ENCODE data around the gene ZNF532.

The ZNF532 gene

DNA sequence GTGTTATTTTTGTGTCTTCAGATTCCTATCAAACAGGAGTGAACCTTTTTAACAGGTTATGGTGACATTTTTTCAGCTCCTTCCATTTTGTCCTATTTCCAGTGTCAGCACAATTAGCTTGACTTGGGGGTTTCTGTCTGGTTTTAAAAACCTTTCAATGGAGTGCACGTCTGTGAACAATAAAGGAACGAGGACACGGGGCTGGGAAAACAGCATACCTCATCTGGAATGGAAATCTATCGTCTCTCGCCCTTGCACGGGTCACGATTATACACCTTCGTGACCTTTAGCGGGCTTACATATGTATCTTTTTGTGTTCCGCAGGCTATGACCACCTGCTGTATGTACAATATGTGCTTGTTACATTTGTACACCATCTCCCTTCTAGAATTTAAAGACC lies 2.3 kb upstream of the ZNF532 start:
- Histone ChIP-seq H3K27ac (ENCODE audit: low read length) (no peak overlapping the region), H3K79me2 (ENCODE audit: insufficient read depth, low read length) (no peaks in the 10 kb centered on the region), H3K4me3 (ENCODE audit: low read depth in 1 of 2, low read length in 2 of 2) (no peak overlapping the region), H3K27me3 (ENCODE audit: insufficient read depth, low read length, poor library complexity) (peaks cover 3% of the 10 kb centered on the region), H3K4me2 (ENCODE audit: insufficient read depth, low read length) (no peak overlapping the region), H3K9me3 (ENCODE audit: insufficient read depth, low read length, severe bottlenecking) (no peaks in the 10 kb centered on the region), H3K9ac (ENCODE audit: low read depth, low read length) (no peak overlapping the region), H2AFZ (ENCODE audit: low read depth, low read length) (no peak overlapping the region), H3K36me3 (ENCODE audit: insufficient read depth, low read length) (no peaks in the 10 kb centered on the region), H4K20me1 (ENCODE audit: insufficient read depth, low read length) (no peaks in the 10 kb centered on the region), H3K4me1 (ENCODE audit: insufficient read depth, low read length) (no peaks in the 10 kb centered on the region)
- ATAC-seq (ENCODE audit: insufficient read depth, low read depth): no peak
- no peak for DNase-seq
- TF ChIP-seq CTCF (IDR thresholded peaks at IDR 0.05; ENCODE audit: borderline replicate concordance, extremely low read depth, low read length, poor library complexity, severe bottlenecking): no peak
- no peak for TF ChIP-seq EZH2 (IDR thresholded peaks at IDR 0.05; ENCODE audit: borderline replicate concordance, low read depth, low read length, severe bottlenecking)

DNA sequence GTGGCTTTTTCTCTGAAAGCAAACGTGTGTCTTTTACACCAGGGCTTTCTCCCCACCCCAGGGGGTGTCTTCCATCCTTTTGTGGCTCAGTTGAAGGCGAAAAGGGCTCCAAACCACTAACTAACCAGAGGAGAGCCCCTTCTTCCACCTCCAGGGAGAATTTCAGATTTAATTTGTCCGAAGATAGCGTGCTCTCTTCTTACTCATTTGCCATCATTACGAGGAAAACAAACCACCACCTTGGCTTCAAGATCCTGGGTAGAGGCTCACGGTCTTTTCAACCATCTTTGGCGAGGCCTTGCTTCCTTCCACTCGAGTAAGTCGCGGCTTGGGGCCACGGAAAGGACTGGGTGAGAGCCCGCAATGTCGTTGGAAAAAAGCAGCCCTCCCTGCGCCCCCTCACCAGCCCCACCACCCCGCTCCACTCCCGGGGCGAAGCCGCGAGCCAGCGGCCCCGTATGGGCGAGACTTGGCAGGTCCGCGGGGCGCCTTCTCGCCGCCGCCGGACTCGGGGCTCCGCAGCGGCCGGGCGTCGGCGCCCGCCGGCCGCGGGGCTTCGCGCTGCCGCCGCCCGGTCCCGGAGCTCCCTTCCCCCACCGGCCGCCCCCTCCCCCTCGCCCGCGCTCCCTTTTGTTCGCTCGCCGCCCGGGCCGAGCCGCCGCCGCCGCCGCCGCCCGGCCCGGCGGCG lies 1.7 kb upstream of the ZNF532 start:
- Histone ChIP-seq H3K27me3 (ENCODE audit: insufficient read depth, low read length, poor library complexity) (peaks cover 5% of the 10 kb centered on the region), H3K79me2 (ENCODE audit: insufficient read depth, low read length) (no peaks in the 10 kb centered on the region), H3K36me3 (ENCODE audit: insufficient read depth, low read length) (no peaks in the 10 kb centered on the region), H2AFZ (ENCODE audit: low read depth, low read length) (no peak overlapping the region), H3K4me2 (ENCODE audit: insufficient read depth, low read length) (no peak overlapping the region), H3K4me3 (ENCODE audit: low read depth in 1 of 2, low read length in 2 of 2) (no peak overlapping the region), H3K4me1 (ENCODE audit: insufficient read depth, low read length) (no peaks in the 10 kb centered on the region), H3K9ac (ENCODE audit: low read depth, low read length) (no peak overlapping the region), H3K27ac (ENCODE audit: low read length) (no peak overlapping the region), H3K9me3 (ENCODE audit: insufficient read depth, low read length, severe bottlenecking) (no peaks in the 10 kb centered on the region), H4K20me1 (ENCODE audit: insufficient read depth, low read length) (no peaks in the 10 kb centered on the region)
- no peak for TF ChIP-seq CTCF (IDR thresholded peaks at IDR 0.05; ENCODE audit: borderline replicate concordance, extremely low read depth, low read length, poor library complexity, severe bottlenecking)
- TF ChIP-seq EZH2 (IDR thresholded peaks at IDR 0.05; ENCODE audit: borderline replicate concordance, low read depth, low read length, severe bottlenecking): no peak
- DNase-seq (no peak), ATAC-seq (ENCODE audit: insufficient read depth, low read depth) (no peak)

DNA sequence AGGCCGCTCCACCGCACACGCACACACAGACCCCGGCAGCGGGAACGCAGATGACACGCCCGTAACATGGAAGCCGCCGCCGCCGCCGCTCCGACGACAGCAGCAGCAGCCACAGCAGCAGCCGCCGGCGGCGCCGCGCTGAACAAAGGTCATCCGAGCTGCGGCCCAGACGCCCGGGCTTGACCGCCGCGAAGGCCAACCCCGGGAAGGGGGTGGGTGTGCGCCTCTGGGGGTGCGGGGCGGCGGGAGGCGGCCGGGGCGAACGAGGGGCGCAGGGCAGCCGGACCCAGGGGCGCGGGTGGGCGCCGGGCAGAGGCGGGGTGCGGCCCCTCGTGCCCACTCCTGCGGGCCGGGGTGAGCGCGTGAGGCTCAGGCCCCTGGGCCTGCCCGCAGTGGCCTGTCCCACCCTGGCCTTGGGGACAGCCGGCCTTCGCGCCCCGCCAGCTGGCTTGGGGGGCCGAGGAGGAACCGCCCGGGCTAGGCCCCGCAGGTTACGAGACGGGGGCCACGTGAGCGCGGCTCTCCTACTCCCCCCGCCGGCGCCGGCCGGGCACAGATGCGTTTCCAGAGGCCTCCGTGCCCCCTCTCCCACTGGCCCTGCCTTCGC lies 1.0 kb upstream of the ZNF532 start:
- Histone ChIP-seq H3K4me3 (ENCODE audit: low read depth in 1 of 2, low read length in 2 of 2) (no peak overlapping the region), H3K4me2 (ENCODE audit: insufficient read depth, low read length) (no peak overlapping the region), H3K9me3 (ENCODE audit: insufficient read depth, low read length, severe bottlenecking) (no peaks in the 10 kb centered on the region), H3K4me1 (ENCODE audit: insufficient read depth, low read length) (no peaks in the 10 kb centered on the region), H3K27me3 (ENCODE audit: insufficient read depth, low read length, poor library complexity) (peaks cover 5% of the 10 kb centered on the region), H4K20me1 (ENCODE audit: insufficient read depth, low read length) (no peaks in the 10 kb centered on the region), H3K9ac (ENCODE audit: low read depth, low read length) (no peak overlapping the region), H3K79me2 (ENCODE audit: insufficient read depth, low read length) (no peaks in the 10 kb centered on the region), H2AFZ (ENCODE audit: low read depth, low read length) (no peak overlapping the region), H3K27ac (ENCODE audit: low read length) (no peak overlapping the region), H3K36me3 (ENCODE audit: insufficient read depth, low read length) (no peaks in the 10 kb centered on the region)
- ATAC-seq (ENCODE audit: insufficient read depth, low read depth) (no peak), DNase-seq (no peak)
- no peak for TF ChIP-seq EZH2 (IDR thresholded peaks at IDR 0.05; ENCODE audit: borderline replicate concordance, low read depth, low read length, severe bottlenecking)
- no peak for TF ChIP-seq CTCF (IDR thresholded peaks at IDR 0.05; ENCODE audit: borderline replicate concordance, extremely low read depth, low read length, poor library complexity, severe bottlenecking)

Data from DND-41 (cell line).